ENCODE results near the gene MAFG. TPM values are rescaled to one million over a fixed set of nuclear protein-coding genes. Genes with fewer than 3 reads are reported as not detected.

Gene MAFG
- total and polyA plus RNA-seq, 2 donors (not counting 1 experiment from before 2014, with no cell fraction given): 11.3 to 20.6 TPM

DNA sequence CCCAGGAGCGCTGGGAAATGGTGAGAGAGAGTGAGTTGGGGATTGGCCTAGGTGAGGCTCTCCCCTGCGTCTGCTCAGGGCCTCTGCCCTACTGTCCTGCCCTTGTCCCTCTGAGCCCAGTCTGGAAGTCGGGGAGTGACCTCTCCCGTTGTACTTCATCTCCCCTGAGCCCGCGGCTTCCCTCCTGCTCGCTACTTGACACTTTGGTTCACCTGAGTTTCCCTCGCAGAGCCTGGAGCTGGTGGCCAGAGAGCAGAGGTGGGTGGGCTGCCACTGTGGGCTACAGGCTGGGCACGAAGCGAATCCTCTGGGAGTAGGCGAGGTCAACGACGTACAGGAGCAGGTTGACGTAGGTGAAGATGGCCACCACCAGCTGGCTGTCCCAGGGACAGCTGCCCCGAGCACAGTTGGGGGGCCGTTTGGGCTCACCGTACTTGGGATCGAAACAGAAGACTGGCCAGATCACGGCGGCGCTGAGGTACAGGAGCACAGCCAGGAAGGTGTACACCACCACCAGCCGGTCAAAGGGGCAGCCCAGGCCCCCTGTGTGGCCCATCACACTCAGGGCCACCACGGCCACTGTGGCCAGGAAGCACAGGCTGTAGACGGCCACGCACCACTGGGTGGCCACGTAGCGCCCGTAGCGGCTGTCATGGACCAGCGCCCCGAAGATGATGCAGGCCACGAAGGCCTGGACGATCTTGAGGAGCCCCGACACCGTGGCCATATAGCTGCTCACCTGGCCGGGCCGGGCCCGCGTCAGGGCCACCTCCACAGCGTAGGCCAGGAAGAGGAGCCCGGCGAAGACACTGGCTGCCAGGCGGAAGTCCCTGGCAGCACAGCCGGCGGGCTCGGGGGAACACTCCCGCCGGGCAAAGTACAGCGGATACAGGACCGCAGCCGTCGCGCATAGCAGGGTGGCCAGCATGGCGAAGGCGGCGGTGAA is 13.3 kb upstream of the MAFG start:
- Histone ChIP-seq H3K27ac (ENCODE audit: insufficient read depth, low read length) (no peak overlapping the region), H4K20me1 (ENCODE audit: control insufficient read depth, extremely low read depth, insufficient read depth, low read length) (no peaks in the 10 kb centered on the region), H3K4me2 (ENCODE audit: extremely low read depth, insufficient read depth, low read length) (no peak overlapping the region), H2AFZ (ENCODE audit: low read length) (no peak overlapping the region), H3K27me3 (ENCODE audit: control insufficient read depth, insufficient read depth, low read length) (peaks cover 10% of the 10 kb centered on the region), H3K79me2 (ENCODE audit: control insufficient read depth, insufficient read depth, low read length) (no peaks in the 10 kb centered on the region), H3K4me3 (replicated peaks in 1 of 4; ENCODE audit: control extremely low read depth in 1 of 4, insufficient read depth in 1 of 4, low read depth in 3 of 4, low read length in 4 of 4) (no peak overlapping the region), H3K36me3 (ENCODE audit: control insufficient read depth, insufficient read depth, low read length) (no peaks in the 10 kb centered on the region), H3K9ac (ENCODE audit: insufficient read depth, low read length) (no peak overlapping the region), H3K9me3 (ENCODE audit: control insufficient read depth, insufficient read depth, low read depth, low read length) (no peaks in the 10 kb centered on the region), H3K4me1 (ENCODE audit: control insufficient read depth, extremely low read depth, insufficient read depth, low read length) (peaks cover 1% of the 10 kb centered on the region)
- no peak for DNase-seq (ENCODE audit: low read depth in 2 of 2)
- no peak for TF ChIP-seq EZH2 (IDR thresholded peaks at IDR 0.05; ENCODE audit: low read length, missing control alignments)
- TF ChIP-seq, protein P1, sequence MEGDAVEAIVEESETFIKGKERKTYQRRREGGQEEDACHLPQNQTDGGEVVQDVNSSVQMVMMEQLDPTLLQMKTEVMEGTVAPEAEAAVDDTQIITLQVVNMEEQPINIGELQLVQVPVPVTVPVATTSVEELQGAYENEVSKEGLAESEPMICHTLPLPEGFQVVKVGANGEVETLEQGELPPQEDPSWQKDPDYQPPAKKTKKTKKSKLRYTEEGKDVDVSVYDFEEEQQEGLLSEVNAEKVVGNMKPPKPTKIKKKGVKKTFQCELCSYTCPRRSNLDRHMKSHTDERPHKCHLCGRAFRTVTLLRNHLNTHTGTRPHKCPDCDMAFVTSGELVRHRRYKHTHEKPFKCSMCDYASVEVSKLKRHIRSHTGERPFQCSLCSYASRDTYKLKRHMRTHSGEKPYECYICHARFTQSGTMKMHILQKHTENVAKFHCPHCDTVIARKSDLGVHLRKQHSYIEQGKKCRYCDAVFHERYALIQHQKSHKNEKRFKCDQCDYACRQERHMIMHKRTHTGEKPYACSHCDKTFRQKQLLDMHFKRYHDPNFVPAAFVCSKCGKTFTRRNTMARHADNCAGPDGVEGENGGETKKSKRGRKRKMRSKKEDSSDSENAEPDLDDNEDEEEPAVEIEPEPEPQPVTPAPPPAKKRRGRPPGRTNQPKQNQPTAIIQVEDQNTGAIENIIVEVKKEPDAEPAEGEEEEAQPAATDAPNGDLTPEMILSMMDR (conservative IDR thresholded peaks at IDR 0.05 in 1 of 2, IDR thresholded peaks at IDR 0.05 in 1 of 2; ENCODE audit: low read depth in 1 of 2, low read length in 2 of 2): no peak

DNA sequence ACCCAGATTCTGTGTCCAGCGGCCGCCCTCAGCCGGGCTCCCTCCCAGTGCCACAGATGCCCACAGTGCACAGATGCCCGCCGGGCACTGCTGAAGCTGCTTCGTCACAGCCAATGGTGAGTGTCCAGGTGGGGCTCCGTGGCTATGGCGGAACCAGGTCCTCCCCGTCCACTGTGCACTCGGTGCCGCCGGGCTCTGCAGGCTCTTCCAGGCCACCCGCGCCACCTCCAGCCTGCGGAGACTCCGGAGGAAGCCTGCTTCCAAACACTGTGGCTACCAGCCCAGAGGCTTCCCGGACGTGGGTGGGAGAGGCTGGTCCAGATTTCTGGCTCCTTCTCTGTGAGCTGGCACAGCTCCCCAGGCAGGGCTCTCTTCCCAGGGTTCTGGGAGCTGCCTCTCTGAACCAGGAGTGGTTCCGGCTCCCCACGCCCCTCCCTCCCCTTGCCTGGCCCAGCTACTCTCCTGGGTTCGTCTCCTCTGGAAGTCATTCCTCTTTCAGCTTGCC is 12.4 kb upstream of the MAFG start:
- no peak overlapping the region for H3K9ac ChIP-seq (ENCODE audit: insufficient read depth, low read length)
- peak overlapping the region; percentile 35 for H3K4me2 ChIP-seq (ENCODE audit: extremely low read depth, insufficient read depth, low read length)
- H3K27me3 ChIP-seq (ENCODE audit: control insufficient read depth, insufficient read depth, low read length): peaks cover 10% of the 10 kb centered on the region
- peak in 1 of 2 donors; percentile 44 for DNase-seq (ENCODE audit: low read depth in 2 of 2)
- peaks cover 2% of the 10 kb centered on the region for H3K4me1 ChIP-seq (ENCODE audit: control insufficient read depth, extremely low read depth, insufficient read depth, low read length)
- no peaks in the 10 kb centered on the region for H3K9me3 ChIP-seq (ENCODE audit: control insufficient read depth, insufficient read depth, low read depth, low read length)
- no peak overlapping the region for H3K4me3 ChIP-seq (replicated peaks in 1 of 4; ENCODE audit: control extremely low read depth in 1 of 4, insufficient read depth in 1 of 4, low read depth in 3 of 4, low read length in 4 of 4)
- H4K20me1 ChIP-seq (ENCODE audit: control insufficient read depth, extremely low read depth, insufficient read depth, low read length): no peaks in the 10 kb centered on the region
- TF ChIP-seq, protein P1 (conservative IDR thresholded peaks at IDR 0.05 in 1 of 2, IDR thresholded peaks at IDR 0.05 in 1 of 2; ENCODE audit: low read depth in 1 of 2, low read length in 2 of 2): no peak
- no peak for TF ChIP-seq EZH2 (IDR thresholded peaks at IDR 0.05; ENCODE audit: low read length, missing control alignments)
- H2AFZ ChIP-seq (ENCODE audit: low read length): no peak overlapping the region
- H3K36me3 ChIP-seq (ENCODE audit: control insufficient read depth, insufficient read depth, low read length): peaks cover under 1% of the 10 kb centered on the region
- H3K79me2 ChIP-seq (ENCODE audit: control insufficient read depth, insufficient read depth, low read length): no peaks in the 10 kb centered on the region
- H3K27ac ChIP-seq (ENCODE audit: insufficient read depth, low read length): no peak overlapping the region

DNA sequence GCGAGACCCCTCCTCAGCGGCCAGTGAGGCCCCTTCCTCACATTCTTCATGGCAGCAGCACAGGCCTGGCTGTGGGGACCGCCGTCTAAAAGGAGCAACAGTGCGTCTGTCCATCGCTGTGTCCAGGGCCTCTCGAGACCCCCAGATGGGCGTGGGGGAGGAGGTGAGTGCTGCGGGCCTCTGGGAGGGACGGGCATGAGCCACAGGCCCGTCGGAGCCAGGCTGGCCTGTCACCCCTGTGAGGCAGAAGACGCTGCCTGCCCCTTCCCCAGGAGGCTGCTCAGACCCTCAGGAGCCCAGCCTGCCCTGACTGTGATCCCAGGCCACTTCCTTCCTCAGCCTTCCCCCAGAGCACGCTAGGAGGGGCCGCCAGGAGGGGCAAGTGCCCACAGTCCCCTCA is 11.7 kb upstream of the MAFG start:
- Histone ChIP-seq H3K9me3 (ENCODE audit: control insufficient read depth, insufficient read depth, low read depth, low read length) (no peaks in the 10 kb centered on the region), H3K36me3 (ENCODE audit: control insufficient read depth, insufficient read depth, low read length) (peaks cover 4% of the 10 kb centered on the region), H3K27ac (ENCODE audit: insufficient read depth, low read length) (no peak overlapping the region), H4K20me1 (ENCODE audit: control insufficient read depth, extremely low read depth, insufficient read depth, low read length) (no peaks in the 10 kb centered on the region), H3K4me3 (replicated peaks in 1 of 4; ENCODE audit: control extremely low read depth in 1 of 4, insufficient read depth in 1 of 4, low read depth in 3 of 4, low read length in 4 of 4) (no peak overlapping the region), H3K27me3 (ENCODE audit: control insufficient read depth, insufficient read depth, low read length) (peaks cover 10% of the 10 kb centered on the region), H3K4me1 (ENCODE audit: control insufficient read depth, extremely low read depth, insufficient read depth, low read length) (peaks cover 2% of the 10 kb centered on the region), H2AFZ (ENCODE audit: low read length) (no peak overlapping the region), H3K79me2 (ENCODE audit: control insufficient read depth, insufficient read depth, low read length) (no peaks in the 10 kb centered on the region), H3K9ac (ENCODE audit: insufficient read depth, low read length) (no peak overlapping the region), H3K4me2 (ENCODE audit: extremely low read depth, insufficient read depth, low read length) (no peak overlapping the region)
- DNase-seq (ENCODE audit: low read depth in 2 of 2): no peak
- TF ChIP-seq, protein P1 (conservative IDR thresholded peaks at IDR 0.05 in 1 of 2, IDR thresholded peaks at IDR 0.05 in 1 of 2; ENCODE audit: low read depth in 1 of 2, low read length in 2 of 2): no peak
- no peak for TF ChIP-seq EZH2 (IDR thresholded peaks at IDR 0.05; ENCODE audit: low read length, missing control alignments)

Data from fibroblast of lung (primary cell).